C4-2B (cell line): ENCODE data around the gene CFL1.
A peak's percentile ranks its signal among the peaks of the same experiment; 100 is the strongest.
"Not testable (repeated sequence)": the region's sequence is repeated elsewhere in the genome, so short reads cannot be mapped to it uniquely, and the experiment has no call there.

Experiments
- H3K27ac ChIP-seq: fragments of 450-650 bp; 2 replicates; pipeline ENCODE4 v1.5.1; 2017
- CTCF ChIP-seq: fragments of 450-650 bp; conservative IDR thresholded peaks from 2 replicates; pipeline ENCODE4 v1.5.1; 2017; ENCODE audit warnings: mild to moderate bottlenecking
- ZFX ChIP-seq: fragments of 450-650 bp; IDR thresholded peaks from 2 replicates; pipeline ENCODE4 v1.6.1; 2017

CFL1 gene

DNA sequence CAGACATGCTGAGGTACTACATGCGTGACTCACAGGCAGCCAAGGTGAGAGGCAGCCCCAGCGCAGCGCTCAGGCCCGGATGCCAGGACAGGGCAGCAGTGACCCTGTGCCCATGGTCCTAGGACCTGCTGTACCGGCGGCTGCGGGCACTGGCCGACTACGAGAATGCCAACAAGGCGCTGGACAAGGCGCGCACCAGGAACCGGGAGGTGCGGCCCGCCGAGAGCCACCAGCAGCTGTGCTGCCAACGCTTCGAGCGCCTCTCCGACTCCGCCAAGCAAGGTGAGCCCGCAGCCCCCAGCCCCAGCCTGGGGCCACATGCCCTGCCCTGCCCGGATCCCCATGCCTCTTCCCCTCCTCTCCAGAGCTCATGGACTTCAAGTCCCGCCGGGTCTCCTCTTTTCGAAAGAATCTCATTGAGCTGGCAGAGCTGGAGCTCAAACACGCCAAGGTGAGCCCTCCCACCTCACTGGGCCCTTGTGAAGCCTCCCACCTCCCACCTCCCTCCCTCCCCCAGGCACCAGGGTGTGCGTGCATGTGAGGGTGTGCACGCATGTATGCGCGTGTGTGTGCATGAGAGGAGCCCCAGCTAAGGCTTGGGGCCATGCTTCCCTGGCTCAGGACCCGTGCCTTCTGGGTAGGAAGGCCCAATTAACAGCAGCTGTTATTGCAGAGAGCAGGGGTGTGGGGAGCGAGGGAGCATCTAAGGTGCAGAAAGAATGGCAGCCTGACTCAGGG lies 5.3 kb downstream of the CFL1 start:
- no peak for TF ChIP-seq CTCF
- TF ChIP-seq ZFX: no peak
- no peak overlapping the region for H3K27ac ChIP-seq

DNA sequence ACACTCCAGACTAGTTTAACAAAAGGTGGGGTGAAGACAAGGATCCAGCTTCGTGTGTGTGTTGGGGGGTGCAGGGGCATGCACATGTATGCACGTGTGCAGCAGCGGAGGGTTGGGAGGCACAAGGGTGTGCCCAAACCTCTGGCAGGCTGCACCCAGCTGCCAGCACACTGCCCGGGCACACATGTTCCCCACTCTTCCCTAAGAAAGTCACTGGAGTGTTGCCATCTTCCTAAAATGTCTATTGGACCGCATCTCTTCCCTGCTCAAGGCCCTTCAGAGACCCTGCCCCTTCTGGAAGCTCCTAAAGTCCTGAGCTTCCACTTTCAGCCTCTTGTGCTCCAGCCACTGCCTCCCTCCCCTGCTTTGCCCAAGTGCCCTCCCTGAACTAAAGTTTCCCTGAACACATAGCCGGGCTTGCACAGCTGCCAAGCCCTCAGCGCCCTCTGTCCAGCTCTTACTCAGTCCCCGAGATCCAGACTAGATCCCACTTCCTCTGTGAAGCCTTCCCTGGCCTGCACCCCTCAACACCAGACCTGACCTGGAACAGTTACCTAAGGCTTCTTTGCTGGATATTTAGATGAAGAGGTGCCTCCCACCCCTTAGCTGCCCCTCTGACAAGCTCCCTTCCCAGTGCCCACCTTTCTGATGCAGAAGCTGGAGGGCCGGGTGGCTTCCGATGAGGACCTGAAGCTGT lies 6.0 kb downstream of the CFL1 start:
- no peak overlapping the region for H3K27ac ChIP-seq
- no peak for TF ChIP-seq CTCF
- TF ChIP-seq ZFX: no peak

DNA sequence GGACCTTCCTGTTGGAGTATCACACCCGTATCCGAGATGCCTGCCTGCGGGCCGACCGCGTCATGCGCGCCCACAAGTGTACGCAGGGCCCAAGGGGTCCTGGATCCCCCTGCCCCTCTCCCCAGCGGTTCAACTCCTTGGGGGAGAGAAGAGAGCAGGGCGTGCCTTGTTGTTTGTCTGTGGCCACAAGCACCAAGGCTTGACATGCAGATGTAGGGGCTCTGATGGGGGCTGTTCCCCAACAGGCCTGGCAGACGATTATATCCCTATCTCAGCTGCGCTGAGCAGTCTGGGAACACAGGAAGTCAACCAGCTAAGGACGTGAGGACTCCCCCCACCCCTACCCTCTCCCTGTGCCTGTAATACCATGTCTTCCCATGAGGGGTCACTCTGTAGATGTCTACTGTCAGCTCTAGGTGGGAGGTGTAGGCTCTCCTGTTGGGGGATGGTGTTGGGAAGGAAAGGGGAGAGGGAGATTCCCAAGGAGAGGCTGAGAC lies 6.8 kb downstream of the CFL1 start:
- H3K27ac ChIP-seq: no peak overlapping the region
- TF ChIP-seq CTCF (peak; percentile 61), ZFX (no peak)

GRCh38 chr11:65850217-65851082 lies 7.5 kb downstream of the CFL1 start:
- TF ChIP-seq CTCF (no peak), ZFX (no peak)
- no peak overlapping the region for H3K27ac ChIP-seq

DNA sequence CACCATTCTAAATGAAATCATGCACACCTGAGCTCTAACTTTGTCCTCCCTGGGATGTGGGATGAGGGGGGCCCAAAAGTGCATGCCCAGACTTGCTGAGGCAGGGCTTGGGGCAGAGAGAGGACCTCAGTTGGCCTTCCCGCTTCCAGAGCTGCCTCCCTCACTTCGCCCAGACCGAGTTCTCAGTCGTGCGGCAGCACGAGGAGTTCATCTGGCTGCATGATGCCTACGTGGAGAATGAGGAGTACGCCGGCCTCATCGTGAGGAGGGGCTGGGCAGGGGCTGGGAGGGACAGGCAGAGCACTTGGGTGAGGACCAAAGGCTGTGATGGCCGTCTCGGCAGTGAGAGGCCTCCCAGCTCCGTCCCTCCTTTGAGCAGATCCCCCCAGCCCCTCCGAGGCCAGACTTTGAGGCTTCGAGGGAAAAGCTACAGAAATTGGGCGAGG lies 8.2 kb downstream of the CFL1 start:
- TF ChIP-seq CTCF (no peak), ZFX (no peak)
- no peak overlapping the region for H3K27ac ChIP-seq

DNA sequence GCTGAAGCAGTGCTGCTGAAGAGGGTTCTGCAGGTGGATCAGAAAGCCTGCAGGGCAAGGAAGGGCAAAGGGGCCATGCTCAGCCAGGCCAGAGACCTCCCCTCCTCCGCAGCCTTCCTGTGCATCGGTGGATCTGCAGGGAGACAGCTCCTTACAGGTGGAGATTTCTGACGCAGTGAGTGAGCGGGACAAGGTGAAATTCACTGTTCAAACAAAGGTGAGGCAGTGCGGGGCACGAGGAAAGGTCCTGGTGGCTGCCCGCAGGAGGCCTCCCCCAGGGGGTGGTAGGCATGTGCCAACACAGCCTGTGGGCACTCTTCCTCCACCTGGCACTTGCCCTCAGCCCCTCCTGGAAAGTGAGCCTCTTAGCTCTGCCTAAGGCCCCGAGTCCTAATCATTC lies 8.6 kb downstream of the CFL1 start:
- H3K27ac ChIP-seq: no peak overlapping the region
- TF ChIP-seq ZFX (no peak), CTCF (no peak)

GRCh38 chr11:65848693-65849092 lies 9.3 kb downstream of the CFL1 start:
- H3K27ac ChIP-seq: not testable (repeated sequence)
